Measurements from ENCODE around the gene TSGA10. TPM values are rescaled to one million over a fixed set of nuclear protein-coding genes. Genes with fewer than 3 reads are reported as not detected.

The TSGA10 gene
- polyA plus RNA-seq, 1 experiment: 1.4 TPM

GRCh38 chr2:99181624-99182000 is 26.9 kb upstream of the TSGA10 start:
- Histone ChIP-seq H3K9me3 (ENCODE audit: control insufficient read depth, insufficient read depth, low read length) (no peaks in the 10 kb centered on the region), H3K4me3 (ENCODE audit: low read depth, low read length) (peak overlapping the region; percentile 99), H3K27ac (ENCODE audit: low read depth, low read length) (peak overlapping the region; percentile 58), H3K27me3 (ENCODE audit: control insufficient read depth, insufficient read depth, low read length) (no peaks in the 10 kb centered on the region)
- DNase-seq (ENCODE audit: low read depth, low spot score): no peak
- ChIA-PET CTCF (interaction anchor here (0.7 to 2.8 kb wide), 3 partner anchors 155 to 1081 kb away, joined by 3 to 21 read pairs (median 3); partner anchors contain the start of genes EIF5B and TXNDC9), POLR2A (interaction anchor here (0.6 to 1.2 kb wide), 4 partner anchors 8 to 235 kb away, joined by 4 to 13 read pairs (median 6); partner anchors contain the start of gene TXNDC9)
- no peak for TF ChIP-seq CTCF (IDR thresholded peaks at IDR 0.05; ENCODE audit: low read depth, low read length)

GRCh38 chr2:99180755-99181623 is 26.2 kb upstream of the TSGA10 start, which contains the start of the genes MITD1 and MRPL30:
Gene MITD1, minus strand, starts transcription at chr2:99181058. Its CDS starts 77 bp downstream, at chr2:99180981.
Gene MRPL30, plus strand, starts transcription at chr2:99181184. Its CDS starts 5,020 bp downstream, at chr2:99186204.
- TF ChIP-seq CTCF (IDR thresholded peaks at IDR 0.05; ENCODE audit: low read depth, low read length): no peak
- no peaks in the 10 kb centered on the region for H3K27me3 ChIP-seq (ENCODE audit: control insufficient read depth, insufficient read depth, low read length)
- ChIA-PET POLR2A (interaction anchor here (0.6 to 1.2 kb wide), 6 partner anchors 9 to 236 kb away, joined by 3 to 13 read pairs (median 4); partner anchors contain the start of genes EIF5B, LIPT1, TSGA10 and TXNDC9), CTCF (interaction anchor here (0.7 to 2.8 kb wide), 6 partner anchors 10 to 1080 kb away, joined by 3 to 21 read pairs (median 4); partner anchors contain the start of genes EIF5B and TXNDC9)
- peak; percentile 89 for DNase-seq (ENCODE audit: low read depth, low spot score)
- H3K27ac ChIP-seq (ENCODE audit: low read depth, low read length): peak within 1 kb of the TSS; percentile 58
- no peaks in the 10 kb centered on the region for H3K9me3 ChIP-seq (ENCODE audit: control insufficient read depth, insufficient read depth, low read length)
- H3K4me3 ChIP-seq (ENCODE audit: low read depth, low read length): peak within 1 kb of the TSS; percentile 99

- no peak for DNase-seq (ENCODE audit: low read depth, low spot score)
- ChIA-PET POLR2A (no interaction called here), CTCF (no interaction called here)
- Histone ChIP-seq H3K9me3 (ENCODE audit: control insufficient read depth, insufficient read depth, low read length) (no peaks in the 10 kb centered on the region), H3K4me3 (ENCODE audit: low read depth, low read length) (no peak overlapping the region), H3K27ac (ENCODE audit: low read depth, low read length) (no peak overlapping the region), H3K27me3 (ENCODE audit: control insufficient read depth, insufficient read depth, low read length) (no peaks in the 10 kb centered on the region)
- TF ChIP-seq CTCF (IDR thresholded peaks at IDR 0.05; ENCODE audit: low read depth, low read length): no peak
These were observed 16.8 kb upstream of the TSGA10 start for GRCh38 chr2:99171377-99172140.

- Histone ChIP-seq H3K4me3 (ENCODE audit: low read depth, low read length) (no peak overlapping the region), H3K9me3 (ENCODE audit: control insufficient read depth, insufficient read depth, low read length) (no peaks in the 10 kb centered on the region), H3K27ac (ENCODE audit: low read depth, low read length) (no peak overlapping the region), H3K27me3 (ENCODE audit: control insufficient read depth, insufficient read depth, low read length) (no peaks in the 10 kb centered on the region)
- ChIA-PET CTCF (no interaction called here), POLR2A (interaction anchor here (1.1 kb wide), 1 partner anchor 15 kb away, joined by 3 read pairs; the partner anchor contains the start of genes LIPT1 and TSGA10)
- no peak for DNase-seq (ENCODE audit: low read depth, low spot score)
- no peak for TF ChIP-seq CTCF (IDR thresholded peaks at IDR 0.05; ENCODE audit: low read depth, low read length)
These were observed 14.8 kb upstream of the TSGA10 start for GRCh38 chr2:99169534-99169933.

Data from AG04450 (cell line).